K562 (cell line): ENCODE data around the gene TFEB. TPM values are rescaled to one million over a fixed set of nuclear protein-coding genes. Genes with fewer than 3 reads are reported as not detected.

Experiments used
- CREM ChIP-seq: IDR thresholded peaks from 2 replicates; pipeline ENCODE4 v1.6.1; 2014; ENCODE audit warnings: antibody characterized with exemption, low read depth
- DDX20 ChIP-seq: fragments of 450-650 bp; IDR thresholded peaks from 2 replicates; pipeline ENCODE4 v1.6.1; 2016; ENCODE audit warnings: missing genetic modification characterization, low read depth, mild to moderate bottlenecking, missing compliant biosample characterization, moderate library complexity
- EHMT2 ChIP-seq: fragments of 450-650 bp; IDR thresholded peaks from 2 replicates; pipeline ENCODE4 v1.6.1; 2018; ENCODE audit warnings: antibody characterized with exemption
- ELF4 ChIP-seq: fragments of 450-650 bp; formaldehyde crosslinking; IDR thresholded peaks from 2 replicates; pipeline ENCODE4 v1.4.0; 2022; ENCODE audit warnings: missing genetic modification characterization
- HMGN3 ChIP-seq: IDR thresholded peaks from 2 replicates; pipeline ENCODE4 v1.6.1; 2011; ENCODE audit warnings: borderline replicate concordance, low read depth, mild to moderate bottlenecking, mixed read lengths, low read length; ENCODE audit not compliant: insufficient read length; ENCODE audit errors: extremely low read depth
- JUNB ChIP-seq: fragments of 450-650 bp; formaldehyde crosslinking; conservative IDR thresholded peaks from 2 replicates; pipeline ENCODE4 v1.4.0; 2020; ENCODE audit warnings: mild to moderate bottlenecking
- MEIS2 ChIP-seq: fragments of 450-650 bp; IDR thresholded peaks from 2 replicates; pipeline ENCODE4 v1.6.1; 2014; ENCODE audit warnings: mild to moderate bottlenecking; ENCODE audit not compliant: partially characterized antibody
- PHF8 ChIP-seq: fragments of 200-600 bp; sonication (generic); IDR thresholded peaks from 2 replicates; pipeline ENCODE4 v1.6.1; 2012; ENCODE audit warnings: mixed run types, mild to moderate bottlenecking, inconsistent platforms, low read length, moderate library complexity, borderline replicate concordance
- PTTG1 ChIP-seq: fragments of 450-650 bp; IDR thresholded peaks from 2 replicates; pipeline ENCODE4 v1.6.1; 2016; ENCODE audit warnings: low read depth, mild to moderate bottlenecking, missing genetic modification characterization, missing compliant biosample characterization
- PURB ChIP-seq: sonication (generic); formaldehyde crosslinking; IDR thresholded peaks from 2 replicates; pipeline ENCODE4 v1.9.0; 2021; ENCODE audit warnings: low read depth, mild to moderate bottlenecking, missing genetic modification reagents
- SMARCB1 ChIP-seq: IDR thresholded peaks from 2 replicates; pipeline ENCODE4 v1.6.1; 2011; ENCODE audit warnings: improper control_type of control experiment, low read depth; ENCODE audit not compliant: insufficient read length
- TCF3 ChIP-seq: sonication (generic); formaldehyde crosslinking; IDR thresholded peaks from 2 replicates; pipeline ENCODE4 v1.4.0; 2020; ENCODE audit warnings: mild to moderate bottlenecking, missing genetic modification reagents
- TEAD1 ChIP-seq, 2 experiments: fragments of 450-650 bp in 1 of 2; sonication (generic) in 1 of 2; formaldehyde crosslinking; IDR thresholded peaks; 2 replicates each; pipeline versions ENCODE4 v1.4.0 to v1.8.0; 2020 to 2022; ENCODE audit warnings: mild to moderate bottlenecking in 2 of 2, missing genetic modification reagents in 1 of 2
- YBX1 ChIP-seq: fragments of 450-650 bp; IDR thresholded peaks from 2 replicates; pipeline ENCODE4 v1.7.1; 2016; ENCODE audit warnings: mild to moderate bottlenecking
- ZNF23 ChIP-seq: fragments of 250-450 bp; sonication (Bioruptor Pico); IDR thresholded peaks from 2 replicates; pipeline ENCODE4 v1.4.0; 2020; ENCODE audit warnings: mild to moderate bottlenecking
- ZNF239 ChIP-seq: fragments of 250-450 bp; sonication (Bioruptor Pico); IDR thresholded peaks from 2 replicates; pipeline ENCODE4 v1.4.0; 2020; ENCODE audit warnings: mild to moderate bottlenecking
- ZNF79 ChIP-seq: fragments of 250-450 bp; sonication (Bioruptor Pico); IDR thresholded peaks from 2 replicates; pipeline ENCODE4 v1.4.0; 2020; ENCODE audit warnings: low read depth, mild to moderate bottlenecking, moderate library complexity
- polyA plus RNA-seq, 8 experiments: library from polyadenylated mRNA; depleted of rRNA in 4 of 8; stranded (reverse) in 5 of 8; unstranded in 3 of 8; fragments of >200 nt; fragmentation: Nextera tagmentation in 2 of 8; fragmentation: Illumina TruSeq in 1 of 8; extraction: Ambion mirVana in 2 of 8; extraction: Trizol in 1 of 8; gene quantifications; 2 replicates each; pipeline versions ENCODE4 v1.2.1 to v1.2.3, GENCODE V29; 2011 to 2014; ENCODE audit warnings: inconsistent platforms in 1 of 8, missing spikeins in 1 of 8
- total RNA-seq, 7 experiments: library from RNA; depleted of rRNA in 6 of 7; stranded (reverse); fragments of >200 nt in 6 of 7; fragmentation: Illumina TruSeq in 2 of 7; extraction: Trizol in 2 of 7; gene quantifications; 2 replicates each; pipeline versions ENCODE4 v1.2.1 to v1.2.3, GENCODE V29; 2011 to 2021; ENCODE audit warnings: low replicate concordance in 1 of 7
- TF ChIP-seq, protein P1 (sequence below): sonication (generic); formaldehyde crosslinking; IDR thresholded peaks from 2 replicates; pipeline ENCODE4 v1.8.1; 2023; ENCODE audit warnings: mild to moderate bottlenecking, missing genetic modification reagents
- TF ChIP-seq, protein P2 (sequence below): fragments of 250-450 bp; sonication (Bioruptor Pico); IDR thresholded peaks from 2 replicates; pipeline ENCODE4 v1.8.0; 2022; ENCODE audit warnings: moderate library complexity, mild to moderate bottlenecking, inconsistent platforms
- TF ChIP-seq, protein P3 (sequence below): fragments of 250-450 bp; sonication (Bioruptor Pico); IDR thresholded peaks from 2 replicates; pipeline ENCODE4 v1.5.1; 2021; ENCODE audit warnings: mild to moderate bottlenecking
- TF ChIP-seq, protein P4 (sequence below): sonication (generic); formaldehyde crosslinking; IDR thresholded peaks from 2 replicates; pipeline ENCODE4 v1.8.0; 2022; ENCODE audit warnings: missing genetic modification reagents, mild to moderate bottlenecking, borderline replicate concordance

Gene TFEB
- total and polyA plus RNA-seq, 9 of the 15 experiments (the other 6 are each of a cell fraction or from before 2014, with no cell fraction given), result 0.04 to 4.7 (median 2.0) TPM

DNA sequence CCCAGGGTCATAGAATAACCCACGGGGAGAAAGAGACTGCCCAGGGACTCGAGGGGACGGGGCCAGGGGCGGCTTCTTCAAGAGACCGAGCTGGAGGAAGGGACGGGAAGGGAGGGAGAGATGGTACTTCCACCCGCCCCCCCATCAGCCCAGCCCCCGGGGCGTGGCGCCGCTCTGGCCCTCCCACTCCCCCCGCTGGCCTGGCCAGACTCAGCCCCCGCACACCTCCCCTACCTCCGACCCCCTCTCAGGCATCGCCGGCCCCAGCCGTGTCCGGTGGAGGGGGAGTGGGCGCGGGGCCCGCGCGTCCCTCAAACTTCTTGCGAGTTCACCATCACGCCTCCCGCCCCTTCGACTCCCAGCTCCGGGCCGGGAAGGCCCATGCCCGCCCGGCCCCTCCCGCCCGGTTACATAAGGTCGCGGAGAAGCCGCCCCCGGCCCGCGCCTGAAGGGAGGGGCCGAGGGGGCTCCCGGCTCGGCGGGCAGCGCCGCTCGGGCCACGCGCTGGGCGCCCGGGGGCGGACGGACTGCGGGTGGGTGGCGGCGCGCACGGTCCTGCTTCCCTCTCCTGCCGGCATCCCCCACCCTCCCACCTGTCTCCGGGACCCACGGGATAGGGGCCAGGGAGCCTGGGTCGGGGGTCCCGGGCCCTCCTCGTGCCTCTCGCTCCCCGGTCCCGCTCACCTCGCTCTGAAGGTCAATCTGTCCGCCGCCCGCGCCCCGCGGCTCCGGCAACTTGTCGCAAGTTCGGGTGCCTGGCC is 562 bp downstream of the TFEB start (continued):
- TF ChIP-seq, protein P1, sequence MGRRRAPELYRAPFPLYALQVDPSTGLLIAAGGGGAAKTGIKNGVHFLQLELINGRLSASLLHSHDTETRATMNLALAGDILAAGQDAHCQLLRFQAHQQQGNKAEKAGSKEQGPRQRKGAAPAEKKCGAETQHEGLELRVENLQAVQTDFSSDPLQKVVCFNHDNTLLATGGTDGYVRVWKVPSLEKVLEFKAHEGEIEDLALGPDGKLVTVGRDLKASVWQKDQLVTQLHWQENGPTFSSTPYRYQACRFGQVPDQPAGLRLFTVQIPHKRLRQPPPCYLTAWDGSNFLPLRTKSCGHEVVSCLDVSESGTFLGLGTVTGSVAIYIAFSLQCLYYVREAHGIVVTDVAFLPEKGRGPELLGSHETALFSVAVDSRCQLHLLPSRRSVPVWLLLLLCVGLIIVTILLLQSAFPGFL, result no peak
- TF ChIP-seq TEAD1 (CRISPR knock-in tag; IDR thresholded peaks at IDR 0.05) (no peak; a peak in 1 of 4 replicates), ELF4 (no peak), PTTG1 (tag) (no peak), JUNB (CRISPR knock-in tag) (no peak), DDX20 (tag) (no peak), MEIS2 (no peak), ZNF23 (CRISPR knock-in tag) (no peak), EHMT2 (no peak), ZNF79 (no peak), YBX1 (no peak), TCF3 (CRISPR knock-in tag) (no peak), PURB (CRISPR knock-in tag) (no peak), ZNF239 (CRISPR knock-in tag) (no peak), SMARCB1 (no peak), CREM (no peak), PHF8 (peak; percentile 44; the same call in 1 of the 2 replicates), HMGN3 (no peak)
- TF ChIP-seq, protein P2, sequence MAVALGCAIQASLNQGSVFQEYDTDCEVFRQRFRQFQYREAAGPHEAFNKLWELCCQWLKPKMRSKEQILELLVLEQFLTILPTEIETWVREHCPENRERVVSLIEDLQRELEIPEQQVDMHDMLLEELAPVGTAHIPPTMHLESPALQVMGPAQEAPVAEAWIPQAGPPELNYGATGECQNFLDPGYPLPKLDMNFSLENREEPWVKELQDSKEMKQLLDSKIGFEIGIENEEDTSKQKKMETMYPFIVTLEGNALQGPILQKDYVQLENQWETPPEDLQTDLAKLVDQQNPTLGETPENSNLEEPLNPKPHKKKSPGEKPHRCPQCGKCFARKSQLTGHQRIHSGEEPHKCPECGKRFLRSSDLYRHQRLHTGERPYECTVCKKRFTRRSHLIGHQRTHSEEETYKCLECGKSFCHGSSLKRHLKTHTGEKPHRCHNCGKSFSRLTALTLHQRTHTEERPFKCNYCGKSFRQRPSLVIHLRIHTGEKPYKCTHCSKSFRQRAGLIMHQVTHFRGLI (CRISPR knock-in tag), result no peak
- TF ChIP-seq, protein P3, sequence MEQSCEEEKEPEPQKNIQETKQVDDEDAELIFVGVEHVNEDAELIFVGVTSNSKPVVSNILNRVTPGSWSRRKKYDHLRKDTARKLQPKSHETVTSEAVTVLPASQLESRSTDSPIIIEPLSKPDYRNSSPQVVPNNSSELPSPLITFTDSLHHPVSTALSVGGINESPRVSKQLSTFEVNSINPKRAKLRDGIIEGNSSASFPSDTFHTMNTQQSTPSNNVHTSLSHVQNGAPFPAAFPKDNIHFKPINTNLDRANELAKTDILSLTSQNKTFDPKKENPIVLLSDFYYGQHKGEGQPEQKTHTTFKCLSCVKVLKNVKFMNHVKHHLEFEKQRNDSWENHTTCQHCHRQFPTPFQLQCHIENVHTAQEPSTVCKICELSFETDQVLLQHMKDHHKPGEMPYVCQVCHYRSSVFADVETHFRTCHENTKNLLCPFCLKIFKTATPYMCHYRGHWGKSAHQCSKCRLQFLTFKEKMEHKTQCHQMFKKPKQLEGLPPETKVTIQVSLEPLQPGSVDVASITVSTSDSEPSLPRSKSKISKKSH (CRISPR knock-in tag), result no peak
- TF ChIP-seq, protein P4, sequence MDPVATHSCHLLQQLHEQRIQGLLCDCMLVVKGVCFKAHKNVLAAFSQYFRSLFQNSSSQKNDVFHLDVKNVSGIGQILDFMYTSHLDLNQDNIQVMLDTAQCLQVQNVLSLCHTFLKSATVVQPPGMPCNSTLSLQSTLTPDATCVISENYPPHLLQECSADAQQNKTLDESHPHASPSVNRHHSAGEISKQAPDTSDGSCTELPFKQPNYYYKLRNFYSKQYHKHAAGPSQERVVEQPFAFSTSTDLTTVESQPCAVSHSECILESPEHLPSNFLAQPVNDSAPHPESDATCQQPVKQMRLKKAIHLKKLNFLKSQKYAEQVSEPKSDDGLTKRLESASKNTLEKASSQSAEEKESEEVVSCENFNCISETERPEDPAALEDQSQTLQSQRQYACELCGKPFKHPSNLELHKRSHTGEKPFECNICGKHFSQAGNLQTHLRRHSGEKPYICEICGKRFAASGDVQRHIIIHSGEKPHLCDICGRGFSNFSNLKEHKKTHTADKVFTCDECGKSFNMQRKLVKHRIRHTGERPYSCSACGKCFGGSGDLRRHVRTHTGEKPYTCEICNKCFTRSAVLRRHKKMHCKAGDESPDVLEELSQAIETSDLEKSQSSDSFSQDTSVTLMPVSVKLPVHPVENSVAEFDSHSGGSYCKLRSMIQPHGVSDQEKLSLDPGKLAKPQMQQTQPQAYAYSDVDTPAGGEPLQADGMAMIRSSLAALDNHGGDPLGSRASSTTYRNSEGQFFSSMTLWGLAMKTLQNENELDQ (CRISPR knock-in tag), result no peak
